Measurements from ENCODE around the gene GEMIN7.

The GEMIN7 gene

GRCh38 chr19:45061965-45062364, 17.1 kb upstream of the GEMIN7 start:
- DNase-seq (ENCODE audit: low spot score): no peak

- no peak for DNase-seq (ENCODE audit: low spot score)
Measured at GRCh38 chr19:45063851-45064801, 14.9 kb upstream of the GEMIN7 start.

- no peak for DNase-seq (ENCODE audit: low spot score)
Measured at GRCh38 chr19:45066921-45067661, 12.0 kb upstream of the GEMIN7 start.

- DNase-seq (ENCODE audit: low spot score): no peak
Measured at GRCh38 chr19:45068041-45068440, 11.0 kb upstream of the GEMIN7 start.

DNA sequence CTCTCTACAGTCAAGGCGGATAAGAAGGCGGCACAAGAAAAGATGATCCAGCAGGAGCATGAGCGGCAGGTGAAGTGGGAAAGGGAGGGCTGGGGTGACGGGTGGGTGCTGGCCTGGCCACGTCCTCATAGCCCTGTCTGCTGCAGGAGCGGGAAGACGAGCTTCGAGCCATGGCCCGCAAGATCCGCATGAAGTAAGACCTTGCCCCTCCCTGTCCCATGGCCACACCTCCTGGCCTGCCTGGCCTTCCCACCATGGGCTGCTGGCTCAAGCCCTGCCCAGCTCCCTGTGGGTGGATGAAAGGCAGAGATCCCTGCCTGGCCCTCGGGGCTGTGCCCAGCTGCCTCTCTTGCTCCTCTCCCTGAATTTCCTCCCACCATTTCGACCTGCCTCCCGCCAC, 10.0 kb upstream of the GEMIN7 start:
- no peak for DNase-seq (ENCODE audit: low spot score)

DNA sequence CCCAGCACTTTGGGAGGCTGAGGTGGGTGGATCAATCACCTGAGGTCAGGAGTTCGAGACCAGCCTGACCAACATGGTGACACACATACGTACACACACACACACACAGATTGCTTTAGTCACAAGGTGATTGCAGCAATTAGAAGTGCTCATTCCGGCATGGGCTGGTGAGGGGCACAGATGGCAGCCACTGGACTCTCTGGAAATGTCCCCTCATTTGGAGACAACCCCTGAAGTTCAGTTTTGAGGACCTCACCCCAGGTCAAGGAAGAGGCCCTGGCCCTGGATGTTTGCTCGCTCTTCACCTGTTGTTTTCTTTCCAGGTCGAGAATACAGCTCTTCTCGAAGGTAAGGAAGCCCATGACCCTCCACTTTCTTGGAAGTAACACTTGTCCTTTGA, 8.8 kb upstream of the GEMIN7 start:
- no peak for DNase-seq (ENCODE audit: low spot score)

- DNase-seq (ENCODE audit: low spot score): no peak
Measured at GRCh38 chr19:45070861-45071544, 8.1 kb upstream of the GEMIN7 start.

DNA sequence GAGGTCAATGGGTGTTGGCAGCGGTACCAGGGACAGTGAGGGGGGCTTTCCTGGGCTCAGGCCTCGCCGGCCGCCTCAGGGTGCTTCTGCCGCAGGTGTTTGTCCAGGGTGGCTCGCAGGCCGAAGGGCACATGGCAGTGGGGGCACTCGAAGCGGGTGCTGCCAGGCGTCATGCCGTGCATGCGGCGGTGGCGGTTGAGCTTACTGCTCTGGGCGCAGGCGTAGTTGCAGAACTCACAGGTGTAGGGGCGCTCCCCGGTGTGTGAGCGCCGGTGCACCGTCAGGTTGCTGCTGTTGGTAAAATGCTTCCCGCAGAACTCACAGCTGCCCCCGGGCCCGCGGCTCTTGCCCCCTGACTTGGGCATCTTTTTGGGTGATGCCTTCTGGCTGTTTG, 7.5 kb upstream of the GEMIN7 start:
- DNase-seq (ENCODE audit: low spot score): no peak

- DNase-seq (ENCODE audit: low spot score): no peak
Measured at GRCh38 chr19:45071969-45072790, 6.9 kb upstream of the GEMIN7 start.

DNA sequence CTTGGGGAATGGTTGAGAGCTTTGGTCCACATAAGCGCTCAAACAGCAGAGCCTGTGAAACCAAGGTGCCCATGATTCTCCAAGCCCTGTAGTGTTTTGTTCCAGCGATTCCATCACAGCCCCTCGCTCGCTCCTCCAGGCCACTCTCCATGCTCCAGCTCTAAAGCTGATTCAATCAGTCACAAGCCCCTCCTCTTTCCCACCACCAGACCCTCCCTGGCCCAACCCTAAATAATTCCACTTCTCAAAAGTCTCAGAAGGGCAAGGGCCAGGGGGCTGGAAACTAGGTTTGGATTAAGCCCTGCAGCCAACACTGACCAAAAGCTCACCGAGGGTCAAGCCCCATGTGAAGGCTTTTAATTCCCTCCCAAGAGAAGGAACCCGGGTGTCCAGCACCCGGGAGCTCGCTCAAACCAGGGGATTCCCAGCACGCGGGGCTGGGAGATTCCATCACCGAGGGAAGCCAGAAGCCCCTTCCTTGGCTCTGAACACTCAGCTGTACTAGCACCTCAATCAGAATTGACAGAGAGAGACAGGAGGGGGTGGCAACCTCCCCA, 4.2 kb upstream of the GEMIN7 start:
- DNase-seq (ENCODE audit: low spot score): no peak

DNA sequence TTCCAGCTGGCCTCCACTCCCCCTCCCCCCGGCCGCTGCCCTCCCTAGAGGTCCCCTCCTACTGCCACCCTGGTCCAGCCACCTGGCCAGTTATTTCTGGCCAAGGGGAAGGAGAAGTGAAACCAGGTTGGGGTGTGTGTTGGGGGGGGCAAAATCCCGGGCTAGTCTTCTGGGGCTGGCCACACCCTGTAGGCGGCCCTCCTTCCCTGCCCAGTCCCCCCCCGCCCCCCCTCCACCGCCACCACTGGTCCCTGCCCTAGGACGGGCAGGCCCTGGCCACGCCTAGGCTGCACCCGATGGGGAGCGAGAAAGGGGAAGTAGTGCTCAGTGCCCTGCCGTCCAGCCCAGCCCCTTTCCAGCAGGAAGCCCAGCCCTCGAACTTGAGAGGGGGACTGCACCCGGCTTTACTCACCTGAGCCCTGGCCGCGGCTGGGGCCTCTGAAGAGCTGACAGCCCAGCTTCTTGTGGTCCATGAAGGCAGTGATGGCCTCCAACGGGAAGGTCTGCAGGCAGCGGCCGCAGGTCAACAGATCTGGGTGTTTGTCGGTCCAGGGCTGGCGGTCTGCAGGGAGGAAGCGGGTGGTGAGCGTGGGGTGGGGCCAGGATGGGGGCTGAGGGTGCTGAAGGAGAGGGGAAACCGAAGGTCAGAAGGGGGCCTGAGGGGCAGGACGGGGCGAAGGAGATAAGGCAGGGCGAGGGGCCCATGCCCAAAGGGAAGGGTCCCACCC, 3.6 kb upstream of the GEMIN7 start:
- peak; percentile 59 for DNase-seq (ENCODE audit: low spot score)

DNA sequence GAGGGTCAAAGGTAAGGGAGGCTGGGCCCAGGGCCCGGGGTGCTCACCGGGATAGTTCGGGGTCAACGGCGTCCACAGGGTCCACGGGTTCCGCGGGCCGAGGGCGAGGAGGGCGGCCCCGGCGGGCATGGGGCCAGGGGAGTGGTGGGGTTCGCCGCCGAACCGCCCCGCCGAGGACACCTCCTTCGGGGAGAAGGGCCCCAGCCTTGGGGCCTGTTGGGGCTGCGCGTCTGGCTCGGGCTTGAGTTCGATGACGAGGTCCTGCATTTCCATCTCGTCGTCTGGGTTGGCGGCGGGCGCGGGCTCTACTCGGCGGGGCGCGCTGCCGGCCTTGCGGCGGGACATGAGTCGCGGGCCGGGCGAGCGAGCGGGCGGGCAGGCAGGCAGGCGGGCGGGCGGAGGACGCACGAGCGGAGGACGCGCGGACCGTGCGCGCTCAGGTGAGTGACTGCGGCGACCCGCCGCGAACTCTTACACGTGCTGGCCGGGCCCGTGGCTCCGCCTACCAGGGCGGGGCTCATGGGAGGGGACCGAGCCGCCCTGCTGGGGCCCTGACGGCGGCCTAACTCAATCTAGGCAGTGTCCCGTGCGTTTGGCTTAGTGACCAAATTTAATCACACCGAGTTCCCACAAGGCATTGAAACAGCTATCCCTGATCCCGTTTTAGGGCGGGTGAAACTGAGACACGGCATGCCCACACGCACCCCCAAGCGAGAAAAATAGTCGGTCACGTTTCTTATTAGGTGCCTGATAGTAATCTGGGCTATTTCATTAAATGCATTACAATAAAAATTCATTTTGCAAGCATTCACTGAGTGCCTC, 2.8 kb upstream of the GEMIN7 start, which contains the start of gene ZNF296:
TSS of gene ZNF296 (minus strand) at position 450 of the 822 bp plus-strand sequence. CDS start at position 345, 105 bp downstream.
- DNase-seq (ENCODE audit: low spot score): no peak

GRCh38 chr19:45076851-45077730, 2.0 kb upstream of the GEMIN7 start:
- no peak for DNase-seq (ENCODE audit: low spot score)

DNA sequence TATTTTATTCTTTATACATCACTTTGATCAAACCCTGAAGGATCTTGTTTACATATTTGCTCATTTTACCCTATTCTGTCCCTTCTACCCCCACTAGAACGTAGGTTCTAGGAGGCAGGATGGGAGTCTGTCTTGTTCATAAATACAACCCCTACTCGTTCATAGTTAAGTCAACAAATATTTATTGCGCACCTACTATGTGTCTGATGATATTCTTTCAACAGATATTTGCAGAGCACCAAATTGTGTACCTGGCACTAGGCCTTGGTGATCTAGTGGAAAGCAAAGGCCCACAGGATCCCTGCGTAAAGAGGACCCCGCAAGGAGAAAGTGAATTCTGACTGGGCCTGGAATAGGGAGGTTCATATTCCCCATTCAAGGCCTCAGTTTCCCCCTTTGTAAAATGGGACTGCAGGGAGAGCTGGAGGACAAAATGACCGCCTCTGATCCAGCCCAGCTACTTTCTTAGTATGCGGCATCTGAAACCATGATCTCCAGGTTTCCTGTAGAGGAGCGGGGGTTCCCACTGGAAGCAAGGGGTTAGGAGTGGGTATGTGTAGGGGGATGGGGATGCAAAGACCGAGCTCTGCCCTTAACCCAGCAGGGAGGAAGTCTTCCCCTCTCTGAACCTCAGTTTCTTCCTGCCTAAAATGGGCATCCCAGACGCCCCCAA, 534 bp upstream of the GEMIN7 start:
- DNase-seq (ENCODE audit: low spot score): no peak

DNA sequence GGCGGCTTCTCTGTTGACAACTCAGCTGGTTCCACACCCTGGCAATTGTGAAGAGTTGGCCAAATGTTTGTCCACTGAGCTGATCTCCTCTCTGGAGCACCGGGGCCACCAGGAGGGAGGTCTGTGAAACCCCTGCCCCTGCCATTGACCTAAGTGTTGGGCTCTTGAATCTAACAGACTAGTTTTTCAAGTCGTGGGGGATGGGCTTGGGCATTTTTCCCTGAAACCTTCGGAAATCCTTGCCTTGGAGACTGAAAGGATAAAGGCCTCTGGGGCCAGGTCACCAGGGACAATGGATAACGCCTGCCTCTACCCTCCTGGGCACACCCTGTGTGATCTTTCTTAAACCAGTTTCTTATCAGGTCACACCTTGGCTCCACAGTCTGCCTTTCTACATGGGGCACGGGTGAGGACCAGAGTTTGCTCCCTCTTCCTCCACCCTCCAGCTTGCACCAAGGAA, 881 bp downstream of the GEMIN7 start:
- no peak for DNase-seq (ENCODE audit: low spot score)

DNA sequence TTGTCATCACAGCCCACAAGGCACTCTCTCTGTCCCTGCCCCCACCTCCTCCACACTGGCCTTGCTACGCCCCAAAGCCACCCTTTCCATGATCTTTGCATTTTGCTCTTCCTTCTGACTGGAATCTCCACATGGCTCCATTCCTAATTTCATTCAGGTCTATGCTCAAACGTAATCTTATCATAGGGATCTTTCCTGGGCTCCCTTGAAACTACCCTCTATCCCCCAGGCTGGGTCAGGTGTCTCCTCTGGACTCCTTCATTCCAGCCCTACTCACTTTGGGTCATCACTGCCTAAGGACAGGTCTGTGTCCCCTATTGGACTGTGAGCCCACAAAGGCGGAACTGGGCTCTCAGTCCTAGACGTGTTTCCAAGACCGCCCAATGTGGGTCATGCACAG, 3.1 kb downstream of the GEMIN7 start:
- DNase-seq (ENCODE audit: low spot score): no peak

GRCh38 chr19:45086480-45086879, 7.4 kb downstream of the GEMIN7 start:
- no peak for DNase-seq (ENCODE audit: low spot score)

DNA sequence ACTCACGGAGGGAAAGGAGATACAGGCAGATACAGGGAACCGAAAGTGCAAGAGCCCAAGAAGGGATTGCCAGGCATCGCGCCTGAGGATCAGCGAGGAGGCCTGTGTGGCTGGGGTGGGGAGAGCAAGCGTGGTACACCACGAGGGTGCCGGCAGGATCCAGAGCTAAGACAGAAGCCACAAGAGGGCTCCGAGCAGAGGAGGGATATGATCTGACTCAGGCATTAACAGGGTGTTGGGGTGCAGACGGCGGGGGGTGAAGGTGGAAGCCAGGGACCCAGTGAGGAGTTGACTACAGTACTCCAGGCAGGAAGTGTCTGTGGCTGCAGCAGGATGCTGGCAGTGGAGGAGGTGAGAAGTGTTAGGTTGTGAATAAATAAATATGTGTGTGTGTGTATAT, 8.5 kb downstream of the GEMIN7 start:
- no peak for DNase-seq (ENCODE audit: low spot score)
